ENCODE data around the gene ZBTB7C. TPM values are rescaled to one million over a fixed set of nuclear protein-coding genes. Genes with fewer than 3 reads are reported as not detected.

The ZBTB7C gene
- total RNA-seq, 1 donor from 2014 or later = 2.6 TPM

DNA sequence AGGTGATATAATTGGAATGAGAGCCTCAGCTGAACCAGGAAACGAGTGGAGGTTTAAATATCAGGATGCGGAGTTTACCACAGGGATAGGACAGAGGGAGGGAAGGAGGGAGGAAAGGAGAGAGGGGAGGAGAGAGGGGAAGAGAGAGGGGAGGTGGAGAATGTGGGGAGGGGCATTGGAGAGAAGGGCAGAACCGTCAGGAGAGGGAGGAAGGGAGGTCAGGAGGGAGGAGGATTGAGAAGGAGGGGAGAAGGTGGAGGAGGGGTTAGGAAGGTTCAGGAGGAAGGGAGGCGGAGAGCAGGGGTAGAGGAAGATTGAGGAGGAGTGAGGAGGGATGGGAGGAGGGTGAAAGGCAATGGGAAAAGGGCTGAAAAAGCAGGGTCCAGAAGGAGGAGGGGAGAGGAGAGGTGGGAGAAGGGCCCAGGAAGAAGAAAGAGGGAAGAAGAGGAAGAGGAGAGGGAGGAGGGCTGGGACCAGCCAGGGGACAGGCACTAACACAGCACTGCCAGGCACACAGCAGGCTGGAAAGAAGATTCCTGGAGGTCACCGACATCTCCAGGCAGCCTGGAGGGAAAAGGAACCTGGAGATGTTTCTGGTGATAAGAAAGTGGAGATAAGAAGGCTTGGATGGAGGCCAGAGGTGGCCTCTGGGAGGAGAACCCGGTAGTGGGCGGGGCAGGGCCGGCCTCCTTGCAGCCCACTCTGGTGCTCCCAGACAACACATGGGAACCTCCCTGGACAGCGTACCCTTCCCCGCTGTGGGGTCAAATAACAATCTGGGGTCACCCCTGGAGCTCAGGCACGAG, 302.0 kb downstream of the ZBTB7C start:
- ATAC-seq (ENCODE audit: poor library complexity) (no peak), DNase-seq (no peak)
- intact Hi-C loops (cut with DNase I) = no loop called here

DNA sequence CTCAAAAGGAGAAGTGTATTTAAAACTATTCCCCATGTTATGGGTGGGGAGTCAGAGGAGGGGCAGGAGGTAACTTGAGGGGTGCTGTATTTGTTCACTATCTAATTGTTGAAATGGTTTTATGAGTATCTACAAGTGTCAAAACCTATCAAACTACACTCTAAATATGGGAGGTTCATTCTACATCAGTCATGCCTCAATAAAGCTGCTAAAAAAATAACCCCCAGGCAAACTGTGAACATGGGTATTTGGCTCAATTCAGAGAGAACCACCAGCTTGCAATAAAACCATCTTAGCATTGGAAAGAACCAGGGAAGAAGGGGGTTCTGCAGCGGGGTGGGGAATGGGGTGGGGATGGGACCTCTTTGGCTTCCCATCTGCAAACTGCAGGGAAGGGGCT, 302.7 kb downstream of the ZBTB7C start:
- intact Hi-C loops (cut with DNase I) = no loop called here

DNA sequence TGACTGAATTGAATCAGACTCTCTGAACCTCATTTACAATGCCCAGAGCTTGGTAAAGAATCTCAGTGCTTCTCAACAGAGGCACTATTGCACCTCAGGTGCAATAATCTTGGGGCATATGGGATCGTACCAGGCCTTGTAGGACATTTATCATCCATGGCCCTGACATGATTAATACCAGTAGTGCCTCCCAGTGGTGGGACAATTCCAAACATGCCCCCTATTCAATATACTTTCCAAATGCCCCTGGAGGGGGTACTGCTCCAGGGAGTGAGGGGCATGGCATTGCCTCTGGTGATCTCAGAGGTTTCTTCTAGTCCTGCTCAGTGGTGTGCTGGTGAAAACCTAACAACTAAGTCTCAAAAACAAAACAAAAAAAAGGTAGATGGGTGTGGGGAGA, 303.9 kb downstream of the ZBTB7C start:
- ATAC-seq (ENCODE audit: poor library complexity) (no peak), DNase-seq (no peak)
- intact Hi-C loops (cut with DNase I) = no loop called here

More for the DNA sequence above, 302.7 kb downstream of the ZBTB7C start:
- ATAC-seq (ENCODE audit: poor library complexity) (no peak), DNase-seq (no peak)

DNA sequence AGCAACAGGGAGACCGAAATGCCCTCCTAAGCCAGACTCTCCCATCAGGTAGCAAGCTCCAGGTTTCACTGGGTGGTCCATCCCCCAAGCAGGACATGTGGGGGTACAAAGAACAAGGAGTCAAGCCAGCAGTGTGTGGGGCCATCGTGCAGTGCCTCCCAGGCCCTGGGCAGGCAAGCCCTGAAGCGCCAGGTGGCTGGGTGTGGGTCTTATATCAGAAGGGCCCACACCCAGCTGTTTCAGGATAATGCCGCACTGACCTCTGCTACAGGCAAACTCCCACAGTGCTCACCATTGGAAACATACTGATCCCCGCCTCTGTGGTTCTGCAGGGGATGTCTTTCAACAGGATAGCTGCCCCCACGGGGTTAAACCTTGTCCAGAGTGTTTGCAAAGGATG, 304.5 kb downstream of the ZBTB7C start:
- DNase-seq = no peak
- ATAC-seq (ENCODE audit: poor library complexity) = no peak
- intact Hi-C loops (cut with DNase I) = no loop called here

DNA sequence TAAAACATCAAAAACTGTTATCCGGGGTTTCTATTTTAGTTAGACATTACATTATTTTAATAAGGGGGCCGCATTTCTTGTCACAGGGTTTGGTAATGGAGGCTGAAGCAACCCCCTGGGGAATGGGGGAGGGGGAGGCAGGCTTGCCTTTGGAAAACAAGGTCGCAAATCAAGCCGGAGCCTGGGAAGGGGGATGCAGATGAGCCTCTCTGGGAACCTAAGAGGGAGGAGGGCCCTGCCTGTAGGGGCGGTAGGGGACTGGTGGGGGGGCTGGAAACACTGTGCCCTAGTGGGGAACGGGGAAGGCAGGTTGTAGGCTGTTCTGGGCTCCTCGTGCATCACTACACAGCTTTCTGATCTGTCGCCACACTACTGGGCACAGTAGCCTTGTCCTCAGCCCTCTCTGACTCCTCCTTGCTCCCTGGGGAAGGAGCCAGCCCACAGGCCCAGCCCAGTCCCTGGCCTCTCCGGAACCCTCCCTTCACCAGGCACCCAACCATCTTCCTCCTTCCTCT, 308.5 kb downstream of the ZBTB7C start:
- ATAC-seq (ENCODE audit: poor library complexity) (no peak), DNase-seq (no peak)
- intact Hi-C loops (cut with DNase I) = no loop called here

DNA sequence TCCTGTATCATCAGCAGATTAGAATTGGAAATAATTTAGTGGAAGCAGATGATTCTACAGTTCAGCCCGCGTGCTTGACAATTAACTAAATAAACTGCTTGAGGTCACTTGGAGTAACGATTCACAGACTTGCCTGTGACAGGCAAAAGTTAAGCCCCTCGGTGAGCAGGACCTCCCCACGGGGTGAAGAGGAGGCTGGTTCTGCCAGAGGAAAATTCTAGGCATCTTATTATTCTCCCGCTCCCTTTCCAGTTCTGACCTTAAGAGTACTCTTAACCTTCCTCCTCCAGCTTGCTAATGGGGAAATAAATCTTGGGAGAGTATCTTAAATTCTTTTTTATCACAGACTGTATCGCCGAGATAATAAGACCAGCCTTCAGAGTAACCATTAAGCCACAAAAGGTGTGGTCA, 309.0 kb downstream of the ZBTB7C start:
- no peak for DNase-seq
- no peak for ATAC-seq (ENCODE audit: poor library complexity)
- intact Hi-C loops (cut with DNase I) = no loop called here

DNA sequence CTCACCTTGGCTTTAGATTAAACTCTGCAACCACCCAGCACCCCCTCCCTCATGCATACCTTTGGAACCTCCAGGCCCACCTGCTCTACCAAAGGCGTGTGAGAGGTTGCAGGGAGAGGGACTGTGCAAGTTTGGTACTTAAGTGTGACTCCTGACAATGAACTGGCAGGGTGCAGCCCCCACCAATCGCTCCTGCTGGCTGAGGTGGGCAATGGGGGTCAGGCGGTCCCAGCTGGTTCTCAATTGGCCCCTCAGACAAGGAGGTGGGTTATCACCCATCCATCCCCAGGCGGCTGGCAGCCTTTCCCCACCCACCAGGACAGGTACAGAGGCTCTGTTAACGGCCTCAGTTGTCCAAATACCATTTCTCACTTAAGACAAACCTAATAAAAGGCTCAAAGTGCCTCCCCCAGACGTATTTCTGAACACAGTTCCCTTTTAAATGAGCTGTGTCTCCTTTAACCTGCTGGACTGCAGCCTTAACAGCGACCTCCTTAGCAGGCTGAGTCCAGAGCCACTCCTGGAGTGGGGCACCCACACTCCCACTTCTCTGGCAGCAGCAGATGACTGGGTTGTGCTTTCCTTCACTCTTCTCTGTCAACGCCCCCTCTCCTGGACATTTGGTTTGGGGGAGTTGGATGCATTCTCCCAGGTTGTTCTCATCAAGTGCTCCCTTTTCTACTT, 309.6 kb downstream of the ZBTB7C start:
- ATAC-seq (ENCODE audit: poor library complexity) (no peak), DNase-seq (no peak)
- intact Hi-C loops (cut with DNase I) = no loop called here

DNA sequence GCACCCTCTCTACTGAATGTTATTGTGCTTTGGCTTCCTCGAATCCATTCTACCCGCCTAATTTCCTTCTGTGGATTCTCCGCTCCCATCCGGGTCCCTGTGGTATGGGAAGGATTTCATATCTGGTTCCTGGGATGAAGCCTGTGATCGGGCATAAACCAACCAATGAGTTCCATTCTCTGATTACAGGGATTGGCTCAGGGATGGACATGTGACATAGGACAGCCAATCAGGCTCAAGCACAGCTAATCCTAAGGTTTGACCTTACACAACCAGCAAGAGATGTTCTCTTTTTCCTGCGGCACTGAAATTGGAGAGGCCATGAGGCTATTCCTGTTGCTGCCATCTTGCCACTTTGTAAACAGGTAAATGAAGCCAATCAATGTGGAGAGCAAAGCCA, 310.6 kb downstream of the ZBTB7C start:
- ATAC-seq (ENCODE audit: poor library complexity) (no peak), DNase-seq (no peak)
- intact Hi-C loops (cut with DNase I) = no loop called here

DNA sequence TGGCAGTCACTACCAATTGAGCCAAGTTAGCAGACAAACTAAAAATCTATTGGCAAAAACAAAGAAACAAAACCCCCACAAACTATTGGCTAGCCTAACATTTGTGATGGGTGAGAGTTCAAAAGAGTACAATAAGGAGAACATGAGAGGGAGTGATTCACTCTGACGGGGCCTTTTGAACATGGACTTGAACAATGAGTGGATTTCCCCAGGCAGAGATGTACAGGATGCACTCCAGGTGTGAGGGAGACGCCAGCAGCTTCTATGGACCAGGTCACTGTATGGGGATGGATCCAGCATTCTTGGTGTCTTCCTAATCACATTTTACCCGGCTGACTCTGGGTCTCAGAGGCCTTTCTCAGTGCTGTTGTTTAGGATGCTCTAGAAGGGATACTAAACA, 311.2 kb downstream of the ZBTB7C start:
- no peak for DNase-seq
- intact Hi-C loops (cut with DNase I) = no loop called here
- ATAC-seq (ENCODE audit: poor library complexity) = no peak

DNA sequence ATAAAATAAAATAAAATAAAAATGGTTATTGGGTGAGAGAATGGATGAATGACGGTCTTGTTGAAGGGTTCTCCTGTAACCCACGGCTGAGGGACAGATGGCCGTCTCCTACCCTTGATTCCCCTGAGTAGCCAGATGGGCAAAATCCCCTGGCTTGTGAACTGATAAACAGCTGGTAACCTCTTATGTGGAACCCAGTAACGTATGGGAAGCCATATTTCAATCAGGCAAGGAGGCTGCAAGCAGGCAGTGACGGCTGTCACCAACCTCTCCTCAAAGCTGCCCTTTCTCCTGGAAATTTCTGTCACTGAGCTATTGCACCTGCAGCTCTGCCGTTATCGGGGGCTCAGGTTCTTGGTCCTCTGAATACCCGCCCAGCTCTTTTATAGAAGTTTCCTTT, 313.5 kb downstream of the ZBTB7C start:
- intact Hi-C loops (cut with DNase I) = no loop called here
- DNase-seq (no peak), ATAC-seq (ENCODE audit: poor library complexity) (no peak)

DNA sequence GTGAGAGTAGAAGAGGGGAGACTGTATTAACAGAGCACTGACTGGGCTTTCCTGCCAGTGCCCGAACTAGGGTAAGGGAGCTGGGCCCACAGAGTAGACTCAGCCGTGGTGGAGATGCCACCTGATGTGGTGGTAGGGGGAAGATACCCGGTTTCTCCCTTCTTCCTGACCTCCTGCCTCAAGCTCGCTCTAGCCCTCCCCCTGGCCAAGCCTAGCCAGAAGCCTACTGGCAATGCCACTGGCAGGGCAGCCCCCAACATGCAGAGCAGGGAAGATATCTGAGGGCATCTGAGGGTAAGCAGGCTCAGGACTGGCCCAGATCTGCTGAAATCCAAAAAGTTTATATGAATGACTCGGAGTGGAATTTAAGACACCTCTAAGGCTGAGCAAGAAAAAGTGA, 316.1 kb downstream of the ZBTB7C start:
- intact Hi-C loops (cut with DNase I) = no loop called here

DNA sequence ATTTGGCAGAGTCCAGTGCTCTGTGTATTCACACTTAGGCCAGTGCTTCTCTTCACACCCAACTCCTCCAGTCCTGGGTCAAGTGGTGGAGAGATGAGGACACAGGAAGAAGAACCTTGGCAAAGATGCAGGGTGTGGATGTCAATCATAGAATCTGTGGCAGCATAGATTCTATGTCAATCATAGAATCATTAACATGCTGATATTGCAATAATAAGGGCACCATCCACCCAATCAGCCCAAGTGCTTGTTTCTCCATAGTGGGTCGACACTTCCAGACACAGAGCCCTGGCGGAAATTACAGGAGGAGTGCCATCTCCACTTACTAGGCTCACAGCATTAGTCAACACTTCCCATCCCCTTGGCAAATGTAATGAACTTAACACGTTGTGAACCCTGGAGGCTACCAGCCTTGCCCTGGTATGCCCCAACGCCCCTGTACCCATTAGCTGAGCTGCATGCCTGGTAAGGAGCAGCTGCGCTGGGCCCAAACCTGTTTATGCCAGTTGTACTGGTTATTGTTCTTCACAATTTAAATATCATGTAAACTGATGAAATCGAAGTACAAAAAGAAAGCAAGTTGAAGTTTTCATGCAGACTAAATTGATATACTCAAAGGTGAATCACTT, 317.2 kb downstream of the ZBTB7C start:
- ATAC-seq (ENCODE audit: poor library complexity) (no peak), DNase-seq (no peak)
- intact Hi-C loops (cut with DNase I) = no loop called here

More for the DNA sequence above, 316.1 kb downstream of the ZBTB7C start:
- DNase-seq (no peak), ATAC-seq (ENCODE audit: poor library complexity) (no peak)

DNA sequence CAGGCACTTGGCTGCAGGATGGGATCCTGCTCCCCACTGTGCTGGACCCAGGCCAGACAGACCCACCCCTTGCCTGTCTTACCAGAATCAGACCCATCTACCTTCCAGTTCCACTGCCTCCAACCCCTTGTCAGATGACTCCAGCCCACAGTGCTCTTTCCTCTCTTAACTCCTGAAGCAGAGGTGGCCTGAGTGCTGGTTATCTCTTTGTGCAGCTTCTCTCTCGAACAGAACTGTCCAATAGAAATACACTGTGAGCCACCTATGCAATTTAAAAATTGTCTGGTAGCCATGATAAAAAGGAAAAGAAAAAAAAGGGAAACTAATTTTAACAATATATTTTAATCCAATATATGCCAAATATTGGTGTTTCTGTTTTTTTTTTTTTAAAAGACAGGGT, 318.5 kb downstream of the ZBTB7C start:
- intact Hi-C loops (cut with DNase I) = no loop called here
- no peak for ATAC-seq (ENCODE audit: poor library complexity)
- no peak for DNase-seq

DNA sequence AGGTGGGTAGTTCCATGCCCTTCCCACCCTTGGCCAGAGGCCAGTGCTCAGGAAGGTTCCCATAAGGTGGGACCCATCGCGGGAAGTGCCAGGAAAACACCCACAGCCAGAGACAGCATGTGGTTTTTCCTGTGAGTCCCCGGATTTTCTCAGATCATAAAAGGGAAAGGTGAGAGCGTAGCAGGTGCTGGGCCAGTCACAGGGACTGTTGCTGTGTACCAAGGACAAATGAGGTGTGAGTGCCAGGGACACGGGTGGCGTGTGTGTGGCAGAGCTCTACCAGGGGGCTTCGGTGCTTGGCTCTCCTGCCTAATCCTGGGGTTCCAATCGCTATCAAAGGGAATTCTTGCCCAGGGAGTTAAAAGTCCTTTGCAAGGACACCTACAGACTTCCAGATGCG, 319.2 kb downstream of the ZBTB7C start:
- intact Hi-C loops (cut with DNase I) = no loop called here
- DNase-seq (no peak), ATAC-seq (ENCODE audit: poor library complexity) (no peak)

DNA sequence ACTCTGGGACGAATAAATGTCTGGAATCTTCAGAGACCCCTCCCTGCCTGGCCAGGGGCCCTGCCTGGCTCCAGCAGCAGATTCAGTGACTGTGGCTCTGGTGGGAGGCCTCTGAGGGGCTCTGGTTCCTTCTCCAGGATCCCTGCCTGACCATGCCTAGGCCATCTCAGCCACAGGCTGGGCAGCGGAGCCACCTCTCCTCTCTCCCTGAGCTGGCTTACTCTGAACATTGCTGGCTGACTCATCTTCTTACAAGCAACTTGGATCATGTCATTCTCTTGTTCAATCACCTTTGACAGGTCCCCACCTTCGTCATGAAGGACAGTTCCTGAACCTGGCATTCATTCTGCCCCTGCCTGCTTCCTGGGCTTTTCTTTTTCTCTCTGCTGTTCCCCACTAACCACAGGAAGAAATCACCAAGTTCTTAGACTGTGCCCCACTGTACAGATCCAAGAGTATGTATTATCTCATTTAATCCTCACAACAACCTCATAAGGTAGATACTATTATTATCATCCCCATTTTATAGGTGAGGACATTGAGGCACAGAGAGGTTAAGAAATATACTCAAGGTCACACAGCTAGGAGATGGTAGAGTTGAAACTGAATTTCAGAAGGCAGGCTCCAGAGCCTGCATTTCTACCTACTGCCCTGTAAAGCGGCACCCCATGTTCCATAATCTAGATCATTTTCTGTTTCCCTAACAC, 323.2 kb downstream of the ZBTB7C start:
- no peak for DNase-seq
- intact Hi-C loops (cut with DNase I) = no loop called here
- no peak for ATAC-seq (ENCODE audit: poor library complexity)

DNA sequence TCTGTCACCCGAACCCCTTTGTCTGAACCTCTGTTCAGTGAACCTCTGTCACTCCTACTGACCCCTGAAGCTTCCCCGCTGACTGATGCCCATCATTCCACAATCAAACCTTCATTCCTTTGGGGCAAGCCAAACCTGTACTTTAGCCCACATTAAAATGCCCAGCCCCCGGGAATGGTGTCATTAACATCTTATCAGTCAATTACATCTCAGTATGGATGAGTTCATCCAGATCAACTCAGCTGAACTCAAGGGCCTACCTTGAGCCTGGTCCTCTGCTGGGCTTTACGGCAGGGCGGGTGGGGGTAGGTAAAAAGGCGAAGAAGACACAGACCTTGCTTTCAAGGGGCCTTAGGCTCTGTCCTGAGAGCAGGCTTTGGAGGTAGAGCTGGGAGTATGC, 324.3 kb downstream of the ZBTB7C start:
- intact Hi-C loops (cut with DNase I) = no loop called here
- DNase-seq (no peak), ATAC-seq (ENCODE audit: poor library complexity) (no peak)

DNA sequence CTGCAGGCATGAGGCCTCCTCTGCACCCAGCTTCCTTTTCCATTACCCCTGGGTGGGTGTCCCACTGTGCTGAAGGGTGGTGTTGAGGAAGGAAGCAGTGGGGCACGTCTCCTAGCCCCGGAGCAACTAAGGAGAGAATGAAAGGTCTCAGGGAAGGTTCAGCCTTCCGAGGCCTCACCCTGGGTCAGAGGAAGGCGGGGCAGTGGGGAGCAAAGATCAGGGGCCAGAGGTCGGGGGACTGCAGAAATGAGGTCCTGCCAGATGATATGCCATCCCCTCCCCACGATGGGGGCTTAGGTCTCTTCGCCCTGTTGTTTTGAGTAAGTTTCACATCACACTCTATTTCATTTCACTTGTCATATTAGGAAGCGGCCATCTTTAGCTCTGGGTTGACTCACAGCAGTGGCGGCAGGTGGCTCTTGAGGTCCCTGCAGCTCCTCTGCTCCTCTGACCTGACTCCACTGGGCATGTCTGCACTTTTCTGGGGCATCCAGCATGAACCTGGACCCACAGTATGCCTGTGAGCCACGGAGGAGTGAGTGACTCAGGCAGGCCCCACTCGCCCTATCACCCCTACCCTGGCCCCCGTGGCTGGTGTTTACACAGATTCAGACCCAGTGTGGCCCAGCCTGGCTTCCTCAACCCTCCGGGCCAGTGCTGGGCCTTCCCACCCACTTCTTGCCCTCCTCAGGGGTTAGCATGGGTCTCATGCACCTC, 325.0 kb downstream of the ZBTB7C start:
- no peak for DNase-seq
- ATAC-seq (ENCODE audit: poor library complexity) = no peak
- intact Hi-C loops (cut with DNase I) = no loop called here

DNA sequence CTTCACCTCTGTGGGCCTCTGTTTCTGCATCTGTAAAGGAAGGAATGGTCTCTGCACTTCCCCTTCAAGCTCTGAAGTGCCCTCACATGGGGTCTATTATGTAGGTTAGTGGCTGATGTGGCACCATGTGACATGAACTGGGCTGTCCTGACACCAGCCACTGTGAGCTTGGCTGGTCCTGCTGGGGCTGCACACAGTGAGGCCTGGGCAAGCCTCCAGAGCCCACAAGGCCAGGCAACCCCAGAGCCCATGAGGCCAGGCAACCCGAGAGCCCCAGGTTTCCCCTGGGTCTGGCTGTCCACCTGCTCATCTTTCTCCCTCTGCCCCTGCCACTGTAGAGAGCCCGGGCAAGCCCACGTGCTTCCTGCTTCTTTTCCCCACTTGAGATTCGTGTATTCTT, 328.6 kb downstream of the ZBTB7C start:
- no peak for ATAC-seq (ENCODE audit: poor library complexity)
- intact Hi-C loops (cut with DNase I) = no loop called here

DNA sequence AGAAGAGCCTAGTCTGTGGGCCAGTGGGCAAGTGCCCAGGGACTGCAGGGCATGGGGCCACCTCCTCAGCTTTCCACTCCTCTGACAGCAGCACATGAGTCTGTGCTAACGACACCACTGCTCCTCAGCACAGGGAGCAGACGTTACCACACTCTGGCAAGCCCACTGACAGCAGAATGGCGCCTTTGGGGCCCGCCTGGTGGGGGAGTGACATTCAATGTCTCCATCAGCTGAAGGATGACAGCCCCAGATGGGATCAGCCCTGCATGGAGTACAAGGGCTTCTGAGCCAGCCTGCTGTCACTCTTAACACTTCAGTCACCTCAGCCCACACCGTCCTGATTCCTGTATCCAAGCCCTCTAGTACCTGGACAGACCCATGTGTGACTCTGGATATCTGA, 329.3 kb downstream of the ZBTB7C start:
- ATAC-seq (ENCODE audit: poor library complexity) = no peak

More for the DNA sequence above, 328.6 kb downstream of the ZBTB7C start:
- DNase-seq = no peak

More for the DNA sequence above, 329.3 kb downstream of the ZBTB7C start:
- no peak for DNase-seq
- intact Hi-C loops (cut with DNase I) = no loop called here

Data from Right ventricle myocardium superior (tissue), 1 donor.